ENCODE measurements around the gene NUBP1.
"Not testable (repeated sequence)": the region's sequence is repeated elsewhere in the genome, so short reads cannot be mapped to it uniquely, and the experiment has no call there.

The NUBP1 gene

GRCh38 chr16:10752843-10753523 is 9.3 kb downstream of the NUBP1 start:
- no peak for DNase-seq

DNA sequence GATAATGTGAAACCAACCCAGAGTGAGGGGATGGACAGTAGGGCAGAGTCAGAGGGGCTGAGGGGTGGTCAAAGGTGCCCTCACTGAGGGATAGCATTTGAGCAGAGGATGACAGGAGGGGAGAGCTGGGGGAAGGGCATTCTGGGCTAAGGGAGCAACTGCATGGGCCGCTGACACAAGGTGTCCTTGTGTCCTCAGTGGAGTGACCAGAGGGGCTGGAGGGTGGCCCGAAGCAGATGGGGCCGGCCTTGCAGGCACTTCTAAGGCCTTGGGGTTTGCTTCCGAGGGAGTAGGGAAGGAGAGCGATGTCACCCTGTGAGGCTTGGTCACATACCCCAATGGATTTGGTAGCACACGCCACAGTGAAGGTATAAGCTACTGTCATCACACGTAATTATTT is 10.0 kb downstream of the NUBP1 start:
- DNase-seq = no peak

DNA sequence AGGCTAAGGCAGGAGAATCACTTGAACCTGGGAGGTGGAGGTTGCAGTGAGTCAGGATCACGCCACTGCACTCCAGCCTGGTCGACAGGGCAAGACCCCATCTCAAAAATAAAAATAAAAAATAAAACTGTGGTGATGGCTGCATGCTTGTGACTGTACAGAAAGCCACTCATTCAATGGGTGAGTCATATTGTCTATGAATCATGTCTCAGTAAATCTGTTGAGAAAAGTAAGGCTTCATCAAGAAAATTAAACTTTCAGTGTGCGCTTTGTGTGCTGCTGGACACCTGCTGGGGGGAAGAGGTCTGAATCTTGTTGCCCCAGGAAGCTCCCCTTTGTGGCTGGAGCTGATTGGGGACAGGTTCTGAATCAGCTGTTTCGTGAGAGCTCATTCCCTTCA is 11.3 kb downstream of the NUBP1 start:
- DNase-seq = no peak

DNA sequence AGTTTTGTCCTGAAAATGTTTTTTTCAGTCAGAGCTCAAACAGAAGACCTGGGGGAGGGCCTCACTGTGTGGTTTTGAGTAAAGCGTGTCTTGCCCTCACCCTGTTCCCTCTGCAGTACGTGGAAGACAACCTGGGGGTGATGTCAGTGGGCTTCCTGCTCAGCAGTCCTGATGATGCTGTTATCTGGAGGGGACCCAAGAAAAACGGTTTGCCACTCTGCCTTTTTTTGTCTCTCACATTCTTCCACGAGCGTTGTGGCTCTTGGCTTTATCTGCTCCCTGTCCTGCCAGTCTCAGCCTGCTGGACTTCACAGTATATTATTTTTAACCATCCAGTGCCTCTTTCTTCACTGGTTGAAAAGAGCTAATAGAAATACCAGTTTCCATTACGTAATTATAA is 12.9 kb downstream of the NUBP1 start:
- no peak for DNase-seq

GRCh38 chr16:10760858-10761257 is 17.2 kb downstream of the NUBP1 start:
- no peak for DNase-seq

GRCh38 chr16:10761373-10761772 is 17.7 kb downstream of the NUBP1 start:
- no peak for DNase-seq

- DNase-seq = no peak
These were observed 18.8 kb downstream of the NUBP1 start for GRCh38 chr16:10762336-10763016.

GRCh38 chr16:10763456-10763855 is 19.8 kb downstream of the NUBP1 start:
- no peak for DNase-seq

DNA sequence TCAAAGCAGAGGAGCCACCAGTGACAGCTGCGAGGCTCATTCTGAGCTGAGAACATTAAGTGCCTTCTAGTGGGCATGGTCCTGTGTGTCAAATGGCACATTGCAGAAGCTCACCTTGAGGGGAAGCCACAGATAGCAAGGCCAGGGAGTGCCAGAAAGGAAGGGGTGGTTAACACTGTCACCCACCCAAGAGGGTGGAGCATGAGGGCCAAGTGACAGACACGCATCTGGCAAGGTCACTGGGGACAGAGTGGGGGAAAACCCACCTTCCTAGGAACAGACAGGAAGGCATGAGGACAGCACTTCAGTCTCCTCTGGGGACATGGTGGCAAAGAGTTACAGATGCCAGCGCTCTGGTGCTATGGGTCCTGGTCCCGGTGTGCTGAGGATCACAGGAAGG is 22.1 kb downstream of the NUBP1 start:
- DNase-seq = no peak

DNA sequence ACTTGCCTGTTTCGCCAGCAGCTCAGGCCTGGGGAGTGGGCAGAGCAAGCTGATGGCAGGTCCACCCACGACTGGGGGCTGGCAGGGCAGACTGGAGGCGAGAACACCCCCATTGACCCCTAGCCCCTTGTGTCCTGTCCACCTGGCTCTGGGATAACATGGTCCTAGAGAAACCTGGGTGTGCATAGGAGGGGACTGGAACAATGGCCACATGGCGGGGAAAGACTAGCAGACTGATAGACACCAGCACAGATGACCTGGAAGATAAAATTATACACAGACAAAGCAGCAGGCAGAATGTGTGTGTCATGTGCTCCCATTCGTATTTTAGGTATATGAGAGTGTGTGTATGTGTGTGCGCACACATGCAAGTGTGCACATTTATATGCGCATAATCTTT is 23.5 kb downstream of the NUBP1 start:
- DNase-seq = no peak

GRCh38 chr16:10769381-10769780 is 25.7 kb downstream of the NUBP1 start:
- DNase-seq = no peak

DNA sequence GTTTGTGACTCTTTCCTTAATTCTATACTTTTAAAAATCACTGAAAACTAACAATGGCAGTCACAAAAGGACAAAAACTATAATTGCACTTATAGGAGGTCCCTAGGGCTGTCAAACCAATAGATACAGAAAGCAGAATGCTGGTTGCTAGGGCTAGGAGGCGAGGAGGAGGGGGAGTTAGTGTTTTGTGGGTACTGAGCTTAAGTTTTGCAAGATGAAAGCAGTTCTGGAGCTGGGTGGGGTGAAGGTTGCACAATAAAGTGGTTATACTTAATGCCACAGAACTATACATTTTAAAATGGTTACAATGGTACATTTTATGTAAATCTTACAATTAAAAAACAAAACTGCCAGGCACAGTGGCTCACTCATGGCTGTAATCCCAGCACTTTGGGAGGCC is 27.3 kb downstream of the NUBP1 start:
- DNase-seq = no peak

- DNase-seq = no peak
These were observed 32.6 kb downstream of the NUBP1 start for GRCh38 chr16:10776280-10776679.

- not testable (repeated sequence) for DNase-seq
These were observed 33.3 kb downstream of the NUBP1 start for GRCh38 chr16:10776923-10777322.

DNA sequence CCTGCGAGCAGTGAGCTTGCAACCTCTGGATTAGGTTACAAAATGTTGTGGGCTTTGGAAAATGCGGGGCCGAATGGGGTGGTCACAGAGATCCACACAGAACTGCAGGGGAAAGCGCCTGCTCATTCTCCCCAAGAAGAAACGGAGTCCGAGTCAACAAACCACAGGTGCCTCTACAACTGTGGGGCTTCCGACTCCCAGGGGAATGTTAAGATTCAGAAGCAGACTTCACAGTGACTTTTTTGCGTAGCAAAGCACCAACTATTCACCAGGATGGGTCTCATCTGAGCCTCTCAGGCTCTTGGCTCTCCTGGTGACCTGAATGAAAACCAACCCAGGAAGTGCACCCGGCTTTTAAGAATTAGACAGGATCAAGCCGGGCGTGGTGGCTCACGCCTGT is 33.7 kb downstream of the NUBP1 start:
- DNase-seq = no peak

- DNase-seq = not testable (repeated sequence)
These were observed 36.3 kb downstream of the NUBP1 start for GRCh38 chr16:10779908-10780307.

DNA sequence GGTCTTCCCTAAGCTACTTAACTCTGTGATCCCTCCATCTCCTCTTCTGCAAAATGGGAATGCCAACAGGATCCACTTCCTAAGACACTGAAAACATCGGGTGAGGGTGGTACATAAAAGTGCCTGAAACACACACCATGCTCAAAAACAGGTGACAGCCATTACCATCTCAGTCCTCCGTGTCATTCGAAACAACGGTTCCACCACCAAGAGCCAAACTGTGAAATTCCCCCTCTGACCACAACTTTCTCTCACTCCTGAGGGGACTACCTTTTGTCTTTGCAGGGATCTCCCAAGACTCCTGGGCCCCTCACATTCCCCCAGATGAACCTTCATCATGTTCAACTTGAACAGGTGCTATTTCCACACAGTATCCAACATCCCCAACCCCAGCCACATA is 37.0 kb downstream of the NUBP1 start:
- DNase-seq = no peak

DNA sequence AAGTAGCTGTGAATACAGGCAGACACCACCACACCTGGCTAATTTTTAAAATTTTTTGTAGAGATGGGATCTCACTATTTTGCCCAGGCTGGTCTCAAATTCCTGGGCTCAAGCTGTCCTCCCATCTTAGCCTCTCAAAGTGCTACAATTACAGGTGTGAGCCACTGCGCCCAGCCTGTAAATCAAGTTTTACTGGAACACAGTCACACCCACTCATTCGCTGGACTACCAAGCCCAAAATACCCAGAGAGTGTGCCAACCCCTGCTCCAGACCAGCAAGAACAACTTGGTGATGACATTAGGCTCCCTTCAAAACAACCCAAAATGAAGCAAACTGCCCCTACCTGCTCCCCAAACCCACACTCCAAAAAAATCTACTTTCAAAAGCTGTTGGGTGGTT is 39.0 kb downstream of the NUBP1 start:
- no peak for DNase-seq

DNA sequence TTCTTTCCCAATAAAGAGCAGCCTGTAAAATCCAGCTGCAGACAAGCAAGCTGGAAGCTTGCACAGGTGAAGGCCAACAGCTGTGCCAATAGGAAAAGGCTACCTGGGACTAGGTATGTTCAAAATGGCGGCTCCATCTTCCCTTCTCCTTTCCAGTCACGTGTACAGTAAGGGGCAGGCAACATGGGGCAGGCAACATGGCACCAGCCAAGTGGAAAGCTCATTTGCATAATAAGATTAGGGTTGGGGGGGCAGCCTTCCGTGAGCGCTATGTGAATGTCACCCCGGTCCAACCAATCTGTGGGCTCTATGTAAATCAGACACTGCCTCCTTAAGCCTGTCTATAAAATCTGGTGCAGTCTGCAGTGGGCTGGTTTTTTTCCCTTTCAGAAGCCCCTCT is 43.7 kb downstream of the NUBP1 start:
- no peak for DNase-seq

DNA sequence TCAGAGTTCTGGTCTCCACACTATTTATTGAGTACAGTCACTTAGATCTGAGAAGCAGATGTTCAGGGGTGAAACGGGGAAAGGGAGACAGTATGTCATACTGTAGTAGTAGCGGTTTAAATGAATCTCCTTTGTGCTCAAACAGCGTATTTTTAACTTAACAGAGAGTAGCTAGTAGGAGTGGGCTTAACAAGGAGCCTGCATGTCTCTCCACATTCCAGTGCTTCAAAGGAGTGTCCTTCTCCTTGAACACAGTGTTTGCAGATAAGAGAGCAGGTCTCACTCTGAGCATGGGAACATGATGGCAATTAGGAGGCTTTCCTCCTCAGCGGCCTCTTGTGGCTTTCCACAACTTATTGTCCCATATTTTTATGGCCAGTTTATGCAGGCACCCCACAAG is 45.0 kb downstream of the NUBP1 start:
- not testable (repeated sequence) for DNase-seq

GRCh38 chr16:10791048-10791447 is 47.4 kb downstream of the NUBP1 start:
- no peak for DNase-seq

- DNase-seq = no peak
These were observed 56.1 kb downstream of the NUBP1 start for GRCh38 chr16:10799736-10800135.

DNA sequence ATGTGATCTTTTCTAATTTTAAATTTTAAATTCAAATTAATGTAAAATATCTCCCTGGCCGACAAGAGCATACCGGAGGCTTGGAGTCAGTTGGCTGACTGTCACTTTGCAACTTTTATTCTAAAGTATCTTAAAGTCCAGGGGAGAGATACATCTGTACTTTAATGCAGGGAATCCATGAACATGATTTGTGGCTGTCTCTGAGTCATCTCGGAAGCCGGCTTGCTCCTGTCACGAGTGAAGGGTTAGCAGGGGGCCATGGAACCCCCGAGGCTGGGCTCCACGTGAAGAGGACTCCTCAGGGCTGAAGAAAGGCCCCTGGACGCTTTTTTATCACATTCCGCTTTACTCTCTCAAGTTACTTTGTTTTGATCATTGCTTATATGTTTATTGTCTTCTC is 61.7 kb downstream of the NUBP1 start:
- DNase-seq = no peak

- DNase-seq = no peak
These were observed 63.1 kb downstream of the NUBP1 start for GRCh38 chr16:10806698-10807097.

- DNase-seq = no peak
These were observed 64.6 kb downstream of the NUBP1 start for GRCh38 chr16:10808218-10808617.
